ENCODE results near the gene GPR161.

DNA sequence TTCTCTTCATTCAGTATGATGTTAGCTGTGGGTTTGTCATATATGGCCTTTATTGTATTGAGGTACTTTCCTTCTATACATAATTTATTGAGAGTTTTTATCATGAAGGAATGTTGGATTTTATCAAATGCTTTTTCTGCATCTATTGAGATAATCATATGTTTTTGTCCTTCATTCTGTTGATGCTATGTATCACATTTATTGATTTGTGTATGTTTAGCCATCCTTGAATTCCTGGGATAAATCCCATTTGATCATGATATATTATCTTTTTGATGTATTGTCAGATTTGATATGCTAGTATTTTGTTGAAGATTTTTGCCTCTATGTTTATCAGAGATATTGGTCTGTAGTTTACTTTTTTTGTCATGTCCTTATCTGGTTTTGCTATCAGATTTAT, 20.9 kb upstream of the GPR161 start:
- TF ChIP-seq CTCF (IDR thresholded peaks at IDR 0.05 in 2 of 3, conservative IDR thresholded peaks at IDR 0.05 in 1 of 3; ENCODE audit: control insufficient read depth in 2 of 3, extremely low read depth in 1 of 3, insufficient read depth in 1 of 3, low read depth in 3 of 3, low read length in 3 of 3) = no peak
- TF ChIP-seq YY1 (IDR thresholded peaks at IDR 0.05; ENCODE audit: low read depth, low read length) = no peak
- TF ChIP-seq EZH2 (IDR thresholded peaks at IDR 0.05; ENCODE audit: borderline replicate concordance, control insufficient read depth, low read depth, low read length) = no peak
- no peak for TF ChIP-seq POLR2A (IDR thresholded peaks at IDR 0.05; ENCODE audit: low read depth, low read length)
- TF ChIP-seq, protein P1, sequence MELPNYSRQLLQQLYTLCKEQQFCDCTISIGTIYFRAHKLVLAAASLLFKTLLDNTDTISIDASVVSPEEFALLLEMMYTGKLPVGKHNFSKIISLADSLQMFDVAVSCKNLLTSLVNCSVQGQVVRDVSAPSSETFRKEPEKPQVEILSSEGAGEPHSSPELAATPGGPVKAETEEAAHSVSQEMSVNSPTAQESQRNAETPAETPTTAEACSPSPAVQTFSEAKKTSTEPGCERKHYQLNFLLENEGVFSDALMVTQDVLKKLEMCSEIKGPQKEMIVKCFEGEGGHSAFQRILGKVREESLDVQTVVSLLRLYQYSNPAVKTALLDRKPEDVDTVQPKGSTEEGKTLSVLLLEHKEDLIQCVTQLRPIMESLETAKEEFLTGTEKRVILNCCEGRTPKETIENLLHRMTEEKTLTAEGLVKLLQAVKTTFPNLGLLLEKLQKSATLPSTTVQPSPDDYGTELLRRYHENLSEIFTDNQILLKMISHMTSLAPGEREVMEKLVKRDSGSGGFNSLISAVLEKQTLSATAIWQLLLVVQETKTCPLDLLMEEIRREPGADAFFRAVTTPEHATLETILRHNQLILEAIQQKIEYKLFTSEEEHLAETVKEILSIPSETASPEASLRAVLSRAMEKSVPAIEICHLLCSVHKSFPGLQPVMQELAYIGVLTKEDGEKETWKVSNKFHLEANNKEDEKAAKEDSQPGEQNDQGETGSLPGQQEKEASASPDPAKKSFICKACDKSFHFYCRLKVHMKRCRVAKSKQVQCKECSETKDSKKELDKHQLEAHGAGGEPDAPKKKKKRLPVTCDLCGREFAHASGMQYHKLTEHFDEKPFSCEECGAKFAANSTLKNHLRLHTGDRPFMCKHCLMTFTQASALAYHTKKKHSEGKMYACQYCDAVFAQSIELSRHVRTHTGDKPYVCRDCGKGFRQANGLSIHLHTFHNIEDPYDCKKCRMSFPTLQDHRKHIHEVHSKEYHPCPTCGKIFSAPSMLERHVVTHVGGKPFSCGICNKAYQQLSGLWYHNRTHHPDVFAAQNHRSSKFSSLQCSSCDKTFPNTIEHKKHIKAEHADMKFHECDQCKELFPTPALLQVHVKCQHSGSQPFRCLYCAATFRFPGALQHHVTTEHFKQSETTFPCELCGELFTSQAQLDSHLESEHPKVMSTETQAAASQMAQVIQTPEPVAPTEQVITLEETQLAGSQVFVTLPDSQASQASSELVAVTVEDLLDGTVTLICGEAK (IDR thresholded peaks at IDR 0.05; ENCODE audit: borderline replicate concordance) = no peak
- TF ChIP-seq BCL11A (IDR thresholded peaks at IDR 0.05; ENCODE audit: low read depth, low read length) = no peak
- TF ChIP-seq EED (IDR thresholded peaks at IDR 0.05; ENCODE audit: low read depth) = no peak
- TF ChIP-seq SIN3A (IDR thresholded peaks at IDR 0.05; ENCODE audit: low read depth, low read length) = no peak
